Hippocampal formation (tissue), 2 donors: ENCODE results near the gene TEKTIP1.
"Not testable (repeated sequence)": the region's sequence is repeated elsewhere in the genome, so short reads cannot be mapped to it uniquely, and the experiment has no call there.

Experiments
- DNase-seq, 2 donors: peaks; one replicate each; lab custom pipeline; 2025; lab: John Stamatoyannopoulos, UW

TEKTIP1 gene

DNA sequence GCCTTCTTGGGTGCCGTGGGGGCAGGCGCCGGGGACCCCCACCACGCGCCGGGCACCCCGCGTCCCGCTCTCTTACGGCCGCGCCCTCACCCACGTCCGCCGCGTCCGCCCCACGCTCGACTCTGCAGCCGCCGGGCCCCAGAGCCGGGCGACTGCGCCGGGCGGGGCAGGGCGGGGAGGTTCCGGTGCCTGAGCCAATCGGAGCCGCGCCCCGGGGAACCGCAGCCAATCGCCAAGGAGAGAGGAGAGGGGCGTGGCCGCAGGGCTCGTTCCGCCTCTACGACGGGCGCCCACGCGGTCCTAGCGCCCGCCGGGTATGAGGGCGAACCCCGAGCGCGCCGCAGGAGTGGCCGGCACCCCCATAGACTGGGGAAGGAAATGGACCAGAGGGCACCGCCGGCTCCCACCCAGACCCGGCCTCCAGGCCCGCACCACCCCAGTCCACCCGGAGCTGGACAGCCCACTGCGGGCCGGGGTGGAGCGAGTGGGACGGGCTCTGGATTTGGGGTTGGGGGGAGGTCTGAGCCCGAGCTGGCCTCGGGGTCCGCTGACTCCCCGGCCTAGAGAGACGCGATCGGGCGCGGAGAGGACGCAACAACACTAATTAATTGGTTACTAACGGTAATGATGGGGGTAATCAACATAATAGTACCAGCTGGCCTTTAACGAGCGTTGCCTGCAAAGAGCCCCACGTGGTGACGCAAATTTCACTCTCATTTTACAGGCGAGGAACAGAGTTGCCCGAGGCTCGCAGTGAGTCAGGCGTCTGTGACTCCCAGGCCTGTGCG, 18.7 kb downstream of the TEKTIP1 start, which contains the start of gene MFSD12:
Gene MFSD12, minus strand, starts transcription at position 126 of the 788 bp plus-strand sequence. CDS start 183 bp downstream, outside the sequence.
- peak; percentile 84 to 90 for DNase-seq

DNA sequence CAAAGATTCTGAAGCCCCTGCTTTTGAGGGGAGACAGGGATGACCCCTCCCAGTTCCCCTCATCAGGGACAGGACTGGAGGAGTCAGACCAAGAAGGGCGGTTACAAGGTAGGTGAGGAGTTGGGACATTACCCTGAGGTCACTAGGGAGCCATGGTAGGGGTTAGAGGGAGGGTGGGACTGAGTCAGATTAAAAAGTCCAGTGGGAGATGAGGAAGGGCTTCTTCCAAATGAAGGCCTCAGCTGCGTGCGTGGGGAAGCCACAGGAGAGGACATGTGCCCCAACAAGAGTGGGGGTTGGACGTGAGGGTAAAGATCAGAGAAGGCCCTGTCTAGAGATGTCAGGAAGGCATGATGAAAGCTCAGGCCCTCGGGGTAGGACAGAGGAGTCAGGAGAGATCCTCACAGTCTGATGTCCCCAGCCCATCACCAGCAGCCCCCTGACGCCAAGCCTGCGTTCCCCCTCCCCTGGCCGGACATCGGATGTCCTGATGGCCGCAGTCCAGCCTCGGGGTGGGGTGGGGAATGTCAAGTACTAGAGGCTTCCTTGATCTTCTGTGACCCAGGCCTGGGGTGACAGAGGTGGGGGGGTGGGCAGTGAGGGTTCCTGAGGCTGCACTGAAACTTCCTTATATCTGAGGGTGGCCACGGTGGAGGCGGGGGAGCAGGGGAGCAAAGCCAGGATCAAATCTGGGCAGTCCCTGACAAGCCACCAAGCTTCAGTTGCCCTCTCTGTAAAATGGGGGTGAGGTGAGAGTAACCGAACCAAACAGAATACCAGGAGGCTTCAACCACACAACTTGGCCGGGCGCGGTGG, 24.9 kb downstream of the TEKTIP1 start:
- DNase-seq, result no peak

DNA sequence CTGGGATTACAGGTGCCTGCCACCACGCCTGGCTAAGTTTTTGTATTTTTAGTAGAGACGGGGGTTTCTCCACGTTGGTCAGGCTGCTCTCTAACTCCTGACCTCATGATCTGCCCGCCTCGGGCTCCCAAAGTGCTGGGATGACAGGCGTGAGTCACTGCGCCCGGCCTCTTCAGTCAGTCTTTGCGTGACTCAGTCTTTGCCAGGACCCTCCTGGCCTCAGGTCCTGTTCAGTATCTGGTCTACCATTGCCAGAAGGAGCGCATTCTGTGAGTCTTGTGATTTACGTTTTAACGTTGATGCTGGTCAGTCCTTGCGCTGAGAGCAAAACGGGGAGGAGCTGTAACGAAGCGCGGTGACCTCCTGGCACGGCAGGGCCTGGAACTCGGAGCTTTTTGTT, 26.2 kb downstream of the TEKTIP1 start:
- DNase-seq, result no peak

- not testable (repeated sequence) for DNase-seq
Observed at GRCh38 chr19:3570042-3570441, 31.1 kb downstream of the TEKTIP1 start.

DNA sequence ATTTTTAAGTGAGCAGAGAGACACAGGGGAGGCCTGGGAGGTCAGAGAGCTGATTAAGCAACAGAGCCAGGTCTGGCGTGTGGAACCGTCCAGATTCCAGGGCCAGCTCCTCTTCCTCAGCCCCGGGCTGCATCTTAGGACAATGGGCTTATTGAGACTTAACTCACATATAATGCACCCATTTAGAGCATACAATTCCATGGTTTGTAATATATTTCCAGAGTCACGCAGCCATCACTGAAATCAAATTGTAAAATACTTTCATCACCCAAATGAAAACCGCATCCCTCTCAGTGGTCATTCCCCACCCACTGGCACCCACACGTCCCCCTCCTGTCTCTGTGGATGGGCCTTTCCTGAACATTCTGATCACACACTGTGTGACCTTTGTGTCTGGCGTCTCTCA, 31.6 kb downstream of the TEKTIP1 start:
- DNase-seq, result peak; percentile 66 to 74

DNA sequence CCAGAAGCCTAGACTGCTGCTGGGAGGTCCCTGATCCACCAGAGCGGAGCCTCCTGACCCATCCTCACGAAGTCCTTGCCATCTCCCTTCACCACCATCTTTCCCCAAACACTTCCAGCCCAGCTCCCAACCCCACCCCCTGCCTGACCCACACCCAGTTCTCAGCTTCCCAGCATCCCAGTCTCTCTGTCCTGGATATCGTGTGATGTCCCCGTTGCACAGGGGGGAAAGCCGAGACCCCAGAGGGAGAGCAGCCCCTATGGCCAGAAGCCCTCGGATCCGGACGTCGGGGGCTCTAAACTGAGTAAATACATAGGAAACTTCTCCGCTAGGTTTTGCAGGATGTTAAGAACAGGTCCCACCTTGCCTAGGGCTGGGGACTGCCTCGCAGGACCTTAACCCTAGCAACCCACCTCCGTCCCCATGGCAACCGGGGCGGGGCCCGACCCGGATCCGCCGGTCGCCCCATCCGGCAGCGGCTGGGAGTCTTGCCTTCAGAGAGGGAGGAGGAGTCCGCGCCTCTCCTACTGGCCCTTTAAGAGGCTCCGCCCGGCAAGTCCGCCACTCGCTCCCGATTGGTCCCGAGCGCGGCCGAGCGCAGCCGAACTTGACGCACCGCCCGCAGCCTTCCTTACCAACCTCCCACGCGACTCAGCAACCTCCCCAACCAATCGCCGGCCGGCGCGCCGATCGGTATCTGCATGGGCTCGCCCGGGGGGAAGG, 33.3 kb downstream of the TEKTIP1 start:
- peak; percentile 99 to 100 for DNase-seq

GRCh38 chr19:3572855-3573161, 33.8 kb downstream of the TEKTIP1 start, which contains the start of gene HMG20B:
Gene HMG20B (plus strand): TSS chr19:3572944. CDS start chr19:3573310, 366 bp downstream.
- no peak for DNase-seq

DNA sequence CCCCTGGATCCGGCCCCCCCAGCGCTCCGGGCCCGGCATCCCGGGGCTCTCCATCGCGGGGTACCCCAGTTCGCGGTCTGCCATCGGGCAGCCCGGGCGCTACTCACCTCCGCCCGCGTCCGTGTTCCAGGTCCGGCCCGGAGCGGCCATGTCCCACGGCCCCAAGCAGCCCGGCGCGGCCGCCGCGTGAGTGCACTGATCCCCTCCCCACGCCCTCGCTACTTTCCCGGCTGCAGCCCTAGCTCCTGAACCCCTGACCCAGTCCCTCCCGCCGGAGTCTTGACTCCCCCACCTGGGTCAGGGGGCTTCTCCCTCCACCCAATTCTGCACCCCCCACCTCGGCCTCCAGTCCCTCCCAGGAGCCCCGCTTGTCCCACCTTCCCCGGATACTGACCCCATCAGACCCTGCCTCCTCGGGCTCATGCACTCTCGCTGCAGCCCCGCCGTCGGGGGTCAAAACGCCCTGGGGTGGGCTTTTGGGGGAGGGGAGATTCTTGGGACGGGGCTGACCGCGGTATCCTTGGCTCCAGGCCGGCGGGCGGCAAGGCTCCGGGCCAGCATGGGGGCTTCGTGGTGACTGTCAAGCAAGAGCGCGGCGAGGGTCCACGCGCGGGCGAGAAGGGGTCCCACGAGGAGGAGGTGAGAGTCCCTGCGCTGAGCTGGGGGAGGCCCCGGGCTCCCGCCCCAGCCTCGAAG, 34.3 kb downstream of the TEKTIP1 start:
- no peak for DNase-seq

- DNase-seq, result peak; percentile 29 to 56
Observed at GRCh38 chr19:3573858-3574637, 35.1 kb downstream of the TEKTIP1 start.

- no peak for DNase-seq
Observed at GRCh38 chr19:3575260-3575741, 36.3 kb downstream of the TEKTIP1 start.

GRCh38 chr19:3575949-3576673, 37.1 kb downstream of the TEKTIP1 start:
- no peak for DNase-seq

DNA sequence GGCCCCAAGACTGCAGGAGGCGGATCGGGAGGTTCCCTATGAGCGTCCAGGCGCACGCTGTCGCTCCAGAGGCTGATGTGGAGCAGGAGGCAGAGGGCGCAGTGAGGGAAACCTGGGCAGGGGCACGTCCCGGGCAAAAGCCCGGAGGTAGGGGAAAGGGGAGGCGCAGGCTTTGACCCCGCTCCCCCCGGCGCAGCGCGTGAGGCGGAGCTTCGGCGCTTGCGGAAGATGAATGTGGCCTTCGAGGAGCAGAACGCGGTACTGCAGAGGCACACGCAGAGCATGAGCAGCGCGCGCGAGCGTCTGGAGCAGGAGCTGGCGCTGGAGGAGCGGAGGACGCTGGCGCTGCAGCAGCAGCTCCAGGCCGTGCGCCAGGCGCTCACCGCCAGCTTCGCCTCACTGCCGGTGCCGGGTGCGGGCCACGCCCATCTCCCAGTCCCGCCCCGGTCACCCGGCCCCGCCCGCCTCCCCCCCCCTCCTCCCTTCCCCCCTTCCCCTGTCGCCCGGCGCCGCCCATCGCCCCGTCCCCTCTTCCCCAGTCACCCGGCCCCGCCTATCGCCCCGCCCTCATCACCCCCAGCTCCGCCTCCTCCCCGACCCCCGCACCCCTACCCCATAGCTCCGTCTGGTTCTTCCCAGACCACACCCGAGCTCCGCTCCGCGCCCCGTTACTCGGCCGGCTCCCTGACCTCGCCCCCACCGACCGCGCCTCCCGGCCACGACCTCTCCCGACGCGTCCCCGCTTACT, 37.9 kb downstream of the TEKTIP1 start:
- DNase-seq, result peak; percentile 23 to 33

DNA sequence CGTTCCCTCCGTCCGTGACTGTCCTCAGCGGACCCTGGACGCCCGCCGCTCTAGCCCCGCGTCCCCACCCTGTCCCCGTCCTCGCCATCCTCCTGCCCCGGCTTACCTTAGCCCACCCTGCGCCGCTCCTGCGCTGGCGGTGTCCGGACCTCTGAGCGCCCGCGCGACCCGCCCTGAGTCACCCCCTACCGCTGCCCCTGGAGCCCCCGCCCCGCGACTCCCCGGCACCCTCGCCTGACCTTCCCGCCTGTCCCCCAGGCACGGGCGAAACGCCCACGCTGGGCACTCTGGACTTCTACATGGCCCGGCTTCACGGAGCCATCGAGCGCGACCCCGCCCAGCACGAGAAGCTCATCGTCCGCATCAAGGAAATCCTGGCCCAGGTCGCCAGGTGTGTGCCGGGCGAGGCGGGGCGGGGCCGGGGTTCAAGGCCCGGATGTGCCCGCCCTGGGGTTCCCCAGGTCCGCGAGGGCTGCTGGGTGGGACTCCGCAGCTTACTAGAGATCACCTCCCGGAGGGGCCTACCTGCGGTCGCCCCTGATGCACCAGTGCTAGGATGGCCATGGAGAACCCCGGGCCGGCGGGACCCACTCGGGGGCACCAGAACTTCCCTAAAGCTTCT, 38.9 kb downstream of the TEKTIP1 start:
- DNase-seq, result no peak

DNA sequence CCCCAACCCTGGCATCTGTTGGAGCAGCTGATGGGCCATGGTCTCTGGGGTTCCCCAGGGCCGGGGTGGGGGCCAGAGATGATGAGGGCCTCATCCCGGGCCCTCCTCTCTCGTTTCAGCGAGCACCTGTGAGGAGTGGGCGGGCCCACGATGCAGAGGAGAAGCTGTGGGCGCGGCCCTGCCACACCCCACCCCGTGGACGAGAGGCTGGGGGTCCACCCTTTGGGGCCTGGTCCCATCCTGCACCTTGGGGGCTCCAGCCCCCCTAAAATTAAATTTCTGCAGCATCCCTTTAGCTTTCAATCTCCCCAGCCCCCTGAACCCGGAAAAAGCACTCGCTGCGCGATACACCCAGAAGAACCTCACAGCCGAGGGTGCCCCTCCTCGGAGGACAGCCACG, 39.4 kb downstream of the TEKTIP1 start:
- no peak for DNase-seq

- DNase-seq, result no peak
Observed at GRCh38 chr19:3580156-3580934, 41.4 kb downstream of the TEKTIP1 start.

- not testable (repeated sequence) for DNase-seq
Observed at GRCh38 chr19:3581792-3582191, 42.8 kb downstream of the TEKTIP1 start.

DNA sequence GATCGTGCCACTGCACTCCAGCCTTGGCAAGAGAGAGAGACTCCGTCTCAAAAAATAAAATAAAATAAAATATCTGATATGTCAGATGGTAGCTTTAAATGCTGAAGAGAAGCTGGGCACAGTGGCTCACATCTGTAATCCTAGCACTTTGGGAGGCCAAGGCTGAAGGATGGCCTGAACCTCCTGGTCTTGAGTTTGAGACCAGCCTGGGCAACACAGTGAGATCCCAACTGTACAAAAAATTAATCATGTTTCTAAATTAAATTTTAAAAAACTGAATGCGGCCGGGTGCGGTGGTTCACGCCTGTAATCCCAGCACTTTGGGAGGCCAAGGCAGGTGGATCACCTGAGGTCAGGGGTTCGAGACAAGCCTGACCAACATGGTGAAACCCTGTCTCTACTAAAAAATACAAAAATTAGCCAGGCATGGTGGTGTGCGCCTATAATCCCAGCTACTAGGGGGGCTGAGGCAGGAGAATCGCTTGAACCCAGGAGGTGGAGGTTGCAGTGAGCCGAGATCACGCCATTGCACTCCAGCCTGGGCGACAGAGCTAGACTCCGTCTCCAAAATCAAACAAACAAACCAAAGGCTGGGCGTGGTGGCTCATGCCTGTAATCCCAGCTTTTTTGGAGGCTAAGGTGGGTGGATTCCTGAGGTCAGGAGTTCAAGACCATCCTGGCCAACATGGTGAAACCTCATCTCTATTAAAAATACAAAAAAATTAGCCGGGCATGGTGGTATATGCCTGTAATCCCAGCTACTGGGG, 45.2 kb downstream of the TEKTIP1 start:
- not testable (repeated sequence) for DNase-seq
